ENCODE measurements around the gene NELL1. TPM values are rescaled to one million over a fixed set of nuclear protein-coding genes. Genes with fewer than 3 reads are reported as not detected.

NELL1 gene
- total RNA-seq, 2 experiments from 2014 or later, result not detected

GRCh38 chr11:20712912-20713311, 43.5 kb downstream of the NELL1 start:
- Mint-ChIP-seq H3K9me3 (no peaks in the 10 kb centered on the region), H3K4me3 (no peak overlapping the region), H3K4me1 (ENCODE audit: low read depth) (no peaks in the 10 kb centered on the region), H3K27ac (no peak overlapping the region), H3K36me3 (ENCODE audit: low read depth) (no peaks in the 10 kb centered on the region), H3K27me3 (no peaks in the 10 kb centered on the region)
- TF ChIP-seq CTCF (IDR thresholded peaks at IDR 0.05), result no peak
- no peak for ATAC-seq
- ChIA-PET CTCF (interaction anchor here (0.9 kb wide), 1 partner anchor 41 kb away, joined by 3 read pairs; no protein-coding TSS in a partner anchor), POLR2A (no interaction called here)
- intact Hi-C loops (cut with micrococcal nuclease), result no loop called here
- no peak for DNase-seq

GRCh38 chr11:20715464-20715863, 46.1 kb downstream of the NELL1 start:
- DNase-seq, result no peak
- no peaks in the 10 kb centered on the region for H3K9me3 Mint-ChIP-seq

DNA sequence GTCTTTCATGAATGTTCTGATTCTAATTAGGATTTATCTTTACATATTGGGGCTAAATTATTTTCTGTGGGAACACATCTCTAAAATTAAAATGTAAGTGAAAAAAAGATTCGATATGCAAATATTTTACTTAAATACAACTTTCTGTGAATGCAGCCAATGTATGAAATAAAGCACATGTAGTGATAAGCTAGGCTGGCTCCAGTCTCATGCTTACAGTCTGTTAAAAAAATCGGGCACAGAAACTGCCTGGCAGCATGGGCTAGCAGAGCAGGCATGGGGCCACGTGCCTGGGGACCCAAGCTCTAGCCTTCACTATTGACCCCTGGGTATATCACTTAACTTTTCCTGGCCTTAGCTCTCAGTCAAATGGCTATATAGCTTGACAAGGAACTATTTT, 46.5 kb downstream of the NELL1 start:
- H3K9me3 Mint-ChIP-seq, result no peaks in the 10 kb centered on the region
- DNase-seq, result no peak
- H3K27me3 Mint-ChIP-seq, result peaks cover 2% of the 10 kb centered on the region
- H3K4me3 Mint-ChIP-seq, result no peak overlapping the region
- CTCF ChIA-PET, result no interaction called here
- ATAC-seq, result no peak
- no peak for TF ChIP-seq CTCF (IDR thresholded peaks at IDR 0.05)
- no peaks in the 10 kb centered on the region for H3K36me3 Mint-ChIP-seq (ENCODE audit: low read depth)
- H3K27ac Mint-ChIP-seq, result no peak overlapping the region
- no peaks in the 10 kb centered on the region for H3K4me1 Mint-ChIP-seq (ENCODE audit: low read depth)
- intact Hi-C loops (cut with micrococcal nuclease), result no loop called here
- POLR2A ChIA-PET, result no interaction called here

More at GRCh38 chr11:20715464-20715863, 46.1 kb downstream of the NELL1 start:
- Mint-ChIP-seq H3K4me1 (ENCODE audit: low read depth) (no peaks in the 10 kb centered on the region), H3K4me3 (no peak overlapping the region), H3K27me3 (no peaks in the 10 kb centered on the region), H3K36me3 (ENCODE audit: low read depth) (no peaks in the 10 kb centered on the region), H3K27ac (no peak overlapping the region)
- no peak for TF ChIP-seq CTCF (IDR thresholded peaks at IDR 0.05)
- CTCF ChIA-PET, result no interaction called here
- no peak for ATAC-seq
- POLR2A ChIA-PET, result interaction anchor here (0.7 kb wide), 1 partner anchor 1728 kb away, joined by 3 read pairs; no protein-coding TSS in a partner anchor
- intact Hi-C loops (cut with micrococcal nuclease), result no loop called here

DNA sequence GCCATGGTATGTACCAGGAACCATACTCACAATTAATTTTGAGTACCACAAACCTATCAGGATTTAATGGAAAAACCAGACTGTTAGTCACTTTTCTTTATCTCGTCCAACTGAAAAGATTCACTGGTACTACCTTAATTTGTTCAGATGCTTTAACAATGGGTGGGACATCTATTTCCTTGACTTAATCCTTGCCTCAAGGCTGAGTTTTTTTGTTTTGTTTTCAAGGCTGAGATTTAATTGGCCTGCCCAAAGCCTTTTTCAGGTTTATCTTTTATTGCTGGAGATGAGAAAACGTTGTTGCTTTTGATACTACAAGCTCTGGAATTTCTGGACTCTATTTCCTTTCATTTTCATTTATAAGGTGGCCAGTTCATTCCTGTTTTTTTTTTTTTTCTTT, 50.4 kb downstream of the NELL1 start:
- intact Hi-C loops (cut with micrococcal nuclease), result no loop called here
- H3K36me3 Mint-ChIP-seq (ENCODE audit: low read depth), result no peaks in the 10 kb centered on the region
- no peak overlapping the region for H3K4me3 Mint-ChIP-seq
- H3K9me3 Mint-ChIP-seq, result no peaks in the 10 kb centered on the region
- no peak for DNase-seq
- ChIA-PET CTCF (no interaction called here), POLR2A (no interaction called here)
- H3K4me1 Mint-ChIP-seq (ENCODE audit: low read depth), result no peaks in the 10 kb centered on the region
- ATAC-seq, result no peak
- no peak for TF ChIP-seq CTCF (IDR thresholded peaks at IDR 0.05)
- H3K27ac Mint-ChIP-seq, result no peak overlapping the region
- peaks cover 2% of the 10 kb centered on the region for H3K27me3 Mint-ChIP-seq

DNA sequence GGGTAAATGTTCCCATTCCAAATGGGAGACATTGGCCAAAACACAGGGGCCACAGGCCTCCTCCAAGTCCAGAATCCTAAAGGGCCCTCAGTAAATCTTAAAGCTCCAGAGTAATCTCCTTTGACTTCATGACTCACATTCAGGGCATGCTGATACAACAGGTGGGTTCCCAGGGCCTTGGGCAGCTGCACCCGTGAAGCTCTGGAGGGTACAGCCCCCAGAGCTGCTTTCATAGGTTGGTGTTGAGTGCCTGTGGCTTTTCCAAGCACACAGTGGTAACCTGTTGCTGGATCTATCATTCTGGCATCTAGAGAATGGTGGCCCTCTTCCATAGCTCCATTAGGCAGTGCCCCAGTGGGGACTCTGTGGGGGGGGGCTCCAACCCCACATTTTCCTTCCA, 54.0 kb downstream of the NELL1 start:
- intact Hi-C loops (cut with micrococcal nuclease), result no loop called here
- H3K9me3 Mint-ChIP-seq, result peaks cover 7% of the 10 kb centered on the region
- no peak for TF ChIP-seq CTCF (IDR thresholded peaks at IDR 0.05)
- POLR2A ChIA-PET, result no interaction called here
- no peaks in the 10 kb centered on the region for H3K4me1 Mint-ChIP-seq (ENCODE audit: low read depth)
- peaks cover 2% of the 10 kb centered on the region for H3K27me3 Mint-ChIP-seq
- ATAC-seq (no peak), DNase-seq (no peak)
- no peaks in the 10 kb centered on the region for H3K36me3 Mint-ChIP-seq (ENCODE audit: low read depth)
- H3K4me3 Mint-ChIP-seq, result no peak overlapping the region
- CTCF ChIA-PET, result no interaction called here
- no peak overlapping the region for H3K27ac Mint-ChIP-seq
